Testis (tissue), 3 donors: ENCODE measurements around the gene HOXA13. TPM values are rescaled to one million over a fixed set of nuclear protein-coding genes. Genes with fewer than 3 reads are reported as not detected.

Experiments
- DNase-seq: peaks from one replicate; pipeline ENCODE4 v3.0.0-alpha.2; 2019
- H3K27ac ChIP-seq, 2 donors: fragments of 200-600 bp; sonication (generic); one replicate each; pipeline ENCODE4 v1.5.1; 2019
- H3K27me3 ChIP-seq: fragments of 200-600 bp; sonication (generic); one replicate; pipeline ENCODE4 v1.5.1; 2019
- H3K36me3 ChIP-seq: fragments of 200-600 bp; sonication (generic); one replicate; pipeline ENCODE4 v1.5.1; 2017; ENCODE audit warnings: low read depth; ENCODE audit errors: missing control alignments
- H3K4me1 ChIP-seq: fragments of 200-600 bp; sonication (generic); one replicate; pipeline ENCODE4 v1.5.1; 2019
- H3K4me3 ChIP-seq, 2 donors: fragments of 200-600 bp; sonication (generic); one replicate each; pipeline ENCODE4 v1.5.1; 2017 to 2019
- H3K9me3 ChIP-seq: fragments of 200-600 bp; sonication (generic); one replicate; pipeline ENCODE4 v1.5.1; 2017
- CTCF ChIP-seq, 3 experiments: fragments of 450-650 bp in 2 of 3; fragments of 200-600 bp in 1 of 3; sonication (generic) in 1 of 3; IDR thresholded peaks; one replicate each; pipeline ENCODE4 v1.5.1; 2016 to 2019; ENCODE audit warnings: antibody characterized with exemption in 3 of 3, mild to moderate bottlenecking in 2 of 3, moderate library complexity in 1 of 3
- POLR2A ChIP-seq: fragments of 450-650 bp; IDR thresholded peaks from one replicate; pipeline ENCODE4 v1.6.1; 2017; ENCODE audit warnings: antibody characterized with exemption, mild to moderate bottlenecking, moderate library complexity
- WGBS, 2 donors: methylation state at CpG; one replicate each; pipeline ENCODE4 v1.1.5; 2018; 5-methylcytosine and 5-hydroxymethylcytosine counted together
- intact Hi-C: fragments of 100-400 bp; cut with DNase I; formaldehyde crosslinking; loops from one replicate; pipeline ENCODE4 v1.15.1; 2023; ENCODE audit warnings: low total_unique reads
- polyA plus RNA-seq: library from polyadenylated mRNA; stranded (reverse); fragments of 350-450 nt; fragmentation: Illumina TruSeq; extraction: RNeasy Lipid Tissue Mini Kit (QIAGEN cat#74804); gene quantifications from one replicate; pipeline ENCODE4 v1.2.3, GENCODE V29; 2014; ENCODE audit warnings: low read depth, low replicate concordance; ENCODE audit not compliant: insufficient read depth
- total RNA-seq, 2 donors: library from RNA; depleted of rRNA; stranded (reverse); fragments of >200 nt; gene quantifications; one replicate each; pipeline ENCODE4 v1.2.3, GENCODE V29; 2016

The HOXA13 gene
- total and polyA plus RNA-seq, 3 donors from 2014 or later = 0.30 TPM; not detected in 2

- H3K27me3 ChIP-seq = no peaks in the 10 kb centered on the region
- no peak overlapping the region for H3K4me3 ChIP-seq
- WGBS, 2 donors = 6% methylated on average over 6 of the region's 6 CpGs
- H3K9me3 ChIP-seq = no peaks in the 10 kb centered on the region
- intact Hi-C loops = loop anchor here (10.0 kb wide), 2 partner anchors 738 to 888 kb away; no protein-coding TSS in a partner anchor
- TF ChIP-seq POLR2A = no peak
- TF ChIP-seq CTCF (IDR thresholded peaks at IDR 0.05) = peak; percentile 57 to 73 (median 67)
- peak; percentile 92 for DNase-seq
- no peak overlapping the region for H3K27ac ChIP-seq
- no peaks in the 10 kb centered on the region for H3K36me3 ChIP-seq
- peaks cover 9% of the 10 kb centered on the region for H3K4me1 ChIP-seq
Measured at GRCh38 chr7:27196287-27196767, 3.6 kb downstream of the HOXA13 start.

GRCh38 chr7:27194686-27195379 lies 5.1 kb downstream of the HOXA13 start:
- no peaks in the 10 kb centered on the region for H3K36me3 ChIP-seq
- no peak overlapping the region for H3K4me3 ChIP-seq
- DNase-seq = no peak
- intact Hi-C loops = loop anchor here (10.0 kb wide), 2 partner anchors 740 to 890 kb away; no protein-coding TSS in a partner anchor
- TF ChIP-seq POLR2A (no peak), CTCF (IDR thresholded peaks at IDR 0.05) (no peak)
- WGBS, 2 donors = 40 to 44% methylated on average over 9 of the region's 9 CpGs
- no peaks in the 10 kb centered on the region for H3K9me3 ChIP-seq
- H3K4me1 ChIP-seq = peaks cover 9% of the 10 kb centered on the region
- no peak overlapping the region for H3K27ac ChIP-seq
- H3K27me3 ChIP-seq = no peaks in the 10 kb centered on the region

GRCh38 chr7:27194002-27194352 lies 5.9 kb downstream of the HOXA13 start:
- H3K9me3 ChIP-seq = no peaks in the 10 kb centered on the region
- no peaks in the 10 kb centered on the region for H3K36me3 ChIP-seq
- H3K4me3 ChIP-seq = no peak overlapping the region
- no peaks in the 10 kb centered on the region for H3K27me3 ChIP-seq
- TF ChIP-seq CTCF (IDR thresholded peaks at IDR 0.05) (no peak), POLR2A (no peak)
- no peak overlapping the region for H3K27ac ChIP-seq
- no peak for DNase-seq
- intact Hi-C loops = loop anchor here (10.0 kb wide), 2 partner anchors 741 to 891 kb away; no protein-coding TSS in a partner anchor
- peaks cover 9% of the 10 kb centered on the region for H3K4me1 ChIP-seq
- WGBS, 2 donors = 39 to 42% methylated on average over 2 of the region's 2 CpGs

GRCh38 chr7:27193335-27194001 lies 6.4 kb downstream of the HOXA13 start:
- Histone ChIP-seq H3K27me3 (no peaks in the 10 kb centered on the region), H3K9me3 (no peaks in the 10 kb centered on the region), H3K27ac (no peak overlapping the region), H3K4me1 (peaks cover 9% of the 10 kb centered on the region), H3K4me3 (no peak overlapping the region), H3K36me3 (no peaks in the 10 kb centered on the region)
- intact Hi-C loops = loop anchor here (10.0 kb wide), 2 partner anchors 741 to 891 kb away; no protein-coding TSS in a partner anchor
- DNase-seq = peak; percentile 9
- TF ChIP-seq POLR2A (no peak), CTCF (IDR thresholded peaks at IDR 0.05) (no peak)
- WGBS, 2 donors = 19% methylated on average over 29 of the region's 29 CpGs
